NK-92 (cell line): ENCODE data around the gene FOXL2NB.

Source experiments
- DNase-seq: peaks from one replicate; lab custom pipeline; 2025; ENCODE audit not compliant: unreplicated experiment; lab: John Stamatoyannopoulos, UW

Gene FOXL2NB

GRCh38 chr3:138928727-138929372, 18.2 kb upstream of the FOXL2NB start:
- no peak for DNase-seq

GRCh38 chr3:138933068-138933668, 13.8 kb upstream of the FOXL2NB start:
- no peak for DNase-seq

- DNase-seq, result no peak
Measured at GRCh38 chr3:138933981-138934691, 12.9 kb upstream of the FOXL2NB start.

GRCh38 chr3:138935505-138935862, 11.5 kb upstream of the FOXL2NB start:
- no peak for DNase-seq

GRCh38 chr3:138935863-138936740, 10.9 kb upstream of the FOXL2NB start:
- DNase-seq, result no peak

GRCh38 chr3:138936741-138937689, 10.0 kb upstream of the FOXL2NB start:
- no peak for DNase-seq

GRCh38 chr3:138937690-138938055, 9.3 kb upstream of the FOXL2NB start:
- DNase-seq, result no peak

- DNase-seq, result no peak
Measured at GRCh38 chr3:138938056-138938876, 8.8 kb upstream of the FOXL2NB start.

GRCh38 chr3:138938877-138939560, 8.0 kb upstream of the FOXL2NB start:
- DNase-seq, result no peak

GRCh38 chr3:138939561-138940241, 7.3 kb upstream of the FOXL2NB start:
- DNase-seq, result no peak

GRCh38 chr3:138940446-138940845, 6.6 kb upstream of the FOXL2NB start:
- no peak for DNase-seq

GRCh38 chr3:138941259-138941885, 5.6 kb upstream of the FOXL2NB start:
- no peak for DNase-seq

- no peak for DNase-seq
Measured at GRCh38 chr3:138942271-138942670, 4.7 kb upstream of the FOXL2NB start.

GRCh38 chr3:138942861-138943623, 4.0 kb upstream of the FOXL2NB start:
- DNase-seq, result no peak

- DNase-seq, result no peak
Measured at GRCh38 chr3:138943724-138944653, 3.0 kb upstream of the FOXL2NB start.

- no peak for DNase-seq
Measured at GRCh38 chr3:138944654-138944928, 2.4 kb upstream of the FOXL2NB start.
